ENCODE results near the gene PRPSAP1.

PRPSAP1 gene

DNA sequence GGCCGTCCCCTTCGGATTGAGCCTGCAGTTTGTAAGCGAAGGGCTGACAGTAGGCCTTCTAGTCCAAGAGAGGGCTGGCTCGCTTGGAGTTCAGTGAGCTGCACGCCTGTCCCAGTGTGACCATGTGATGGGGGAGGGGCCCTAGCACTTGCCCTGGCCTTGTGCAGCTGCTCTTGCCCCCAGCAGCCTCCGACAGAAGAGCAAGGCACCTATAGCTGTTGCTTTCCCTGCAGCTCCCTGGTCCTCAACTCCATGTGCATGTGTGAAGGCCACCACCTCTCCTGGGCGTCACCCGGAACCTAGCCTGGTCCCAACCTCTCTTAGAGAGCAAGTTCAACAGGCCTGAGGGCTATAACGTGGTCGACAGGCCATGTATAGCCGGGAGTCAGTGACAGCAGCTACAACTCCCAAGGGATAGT lies 36.3 kb upstream of the PRPSAP1 start:
- H3K9ac ChIP-seq (ENCODE audit: low read length in 2 of 2), result no peak overlapping the region
- peaks cover 0 to 5% of the 10 kb centered on the region in 2 donors for H3K27me3 ChIP-seq (ENCODE audit: control insufficient read depth in 1 of 2, insufficient read depth in 2 of 2, low read length in 2 of 2)
- no peaks in the 10 kb centered on the region for H3K9me3 ChIP-seq (ENCODE audit: control insufficient read depth in 2 of 2, low read length in 2 of 2)
- H3K36me3 ChIP-seq (ENCODE audit: control insufficient read depth in 2 of 2, insufficient read depth in 2 of 2, low read length in 2 of 2), result peaks cover 5 to 15% of the 10 kb centered on the region in 2 donors
- H3K4me3 ChIP-seq (ENCODE audit: low read length in 2 of 2), result no peak overlapping the region
- no peak overlapping the region for H3K27ac ChIP-seq (ENCODE audit: low read length)
- H3K4me1 ChIP-seq (ENCODE audit: control insufficient read depth, insufficient read depth, low read length), result peaks cover 18% of the 10 kb centered on the region

DNA sequence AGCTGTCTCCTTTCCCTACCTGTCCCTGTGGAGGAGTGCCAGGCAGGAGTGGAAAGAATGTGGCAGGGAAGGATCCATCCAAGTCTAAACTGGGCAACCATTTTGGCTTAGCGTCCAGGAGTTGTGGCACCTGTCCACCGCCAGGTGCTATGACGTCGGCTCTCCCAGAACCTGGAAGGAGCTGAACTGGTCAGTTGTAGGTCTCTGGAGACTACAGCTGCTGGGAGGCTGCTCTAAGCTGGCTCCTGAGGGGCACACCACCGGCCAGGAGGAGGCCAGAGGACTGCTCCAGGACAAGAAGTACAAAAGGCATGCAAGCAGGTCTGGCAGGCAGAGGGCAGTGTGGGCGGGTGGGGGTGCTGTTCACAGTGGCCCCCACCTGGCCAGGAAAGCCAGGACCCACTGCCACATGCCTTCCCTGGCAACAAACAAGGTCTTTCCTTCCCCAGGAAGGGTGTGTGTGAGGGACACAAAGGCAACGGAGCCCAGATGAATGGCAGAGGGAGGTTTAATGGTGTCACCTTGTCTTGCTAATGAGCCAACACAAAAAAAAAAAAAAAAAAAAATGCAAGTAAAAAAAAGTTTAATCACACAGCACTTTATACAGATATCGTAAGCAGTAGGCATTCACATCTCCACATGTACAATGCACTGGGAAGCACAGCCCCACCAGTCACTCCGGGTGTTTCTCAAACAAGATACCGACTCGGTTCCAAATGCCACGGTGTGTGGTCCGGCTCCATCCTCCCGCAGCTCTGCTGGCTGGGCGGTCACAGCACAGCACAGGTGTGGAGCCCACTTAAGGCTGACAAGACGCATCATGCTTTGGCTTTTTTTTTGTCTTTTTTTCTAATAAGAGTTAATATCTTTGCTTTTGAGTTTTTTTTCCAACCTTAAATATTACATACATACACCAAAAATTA lies 35.5 kb upstream of the PRPSAP1 start:
- Histone ChIP-seq H3K27ac (ENCODE audit: low read length) (no peak overlapping the region), H3K4me1 (ENCODE audit: control insufficient read depth, insufficient read depth, low read length) (peaks cover 26% of the 10 kb centered on the region), H3K36me3 (ENCODE audit: control insufficient read depth in 2 of 2, insufficient read depth in 2 of 2, low read length in 2 of 2) (peaks cover 5 to 14% of the 10 kb centered on the region in 2 donors), H3K9me3 (ENCODE audit: control insufficient read depth in 2 of 2, low read length in 2 of 2) (no peaks in the 10 kb centered on the region), H3K27me3 (ENCODE audit: control insufficient read depth in 1 of 2, insufficient read depth in 2 of 2, low read length in 2 of 2) (peaks cover 0 to 9% of the 10 kb centered on the region in 2 donors), H3K9ac (ENCODE audit: low read length in 2 of 2) (no peak overlapping the region), H3K4me3 (ENCODE audit: low read length in 2 of 2) (no peak overlapping the region)

DNA sequence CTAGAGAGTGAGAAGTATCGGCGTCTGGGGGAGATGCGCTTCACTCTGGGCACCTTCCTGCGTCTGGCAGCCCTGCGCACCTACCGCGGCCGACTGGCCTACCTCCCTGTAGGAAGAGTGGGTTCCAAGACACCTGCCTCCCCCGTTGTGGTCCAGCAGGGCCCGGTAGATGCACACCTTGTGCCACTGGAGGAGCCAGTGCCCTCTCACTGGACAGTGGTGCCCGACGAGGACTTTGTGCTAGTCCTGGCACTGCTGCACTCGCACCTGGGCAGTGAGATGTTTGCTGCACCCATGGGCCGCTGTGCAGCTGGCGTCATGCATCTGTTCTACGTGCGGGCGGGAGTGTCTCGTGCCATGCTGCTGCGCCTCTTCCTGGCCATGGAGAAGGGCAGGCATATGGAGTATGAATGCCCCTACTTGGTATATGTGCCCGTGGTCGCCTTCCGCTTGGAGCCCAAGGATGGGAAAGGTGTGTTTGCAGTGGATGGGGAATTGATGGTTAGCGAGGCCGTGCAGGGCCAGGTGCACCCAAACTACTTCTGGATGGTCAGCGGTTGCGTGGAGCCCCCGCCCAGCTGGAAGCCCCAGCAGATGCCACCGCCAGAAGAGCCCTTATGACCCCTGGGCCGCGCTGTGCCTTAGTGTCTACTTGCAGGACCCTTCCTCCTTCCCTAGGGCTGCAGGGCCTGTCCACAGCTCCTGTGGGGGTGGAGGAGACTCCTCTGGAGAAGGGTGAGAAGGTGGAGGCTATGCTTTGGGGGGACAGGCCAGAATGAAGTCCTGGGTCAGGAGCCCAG lies 33.5 kb upstream of the PRPSAP1 start:
- Histone ChIP-seq H3K9me3 (ENCODE audit: control insufficient read depth in 2 of 2, low read length in 2 of 2) (no peaks in the 10 kb centered on the region), H3K36me3 (ENCODE audit: control insufficient read depth in 2 of 2, insufficient read depth in 2 of 2, low read length in 2 of 2) (peaks cover 0 to 7% of the 10 kb centered on the region in 2 donors), H3K4me1 (ENCODE audit: control insufficient read depth, insufficient read depth, low read length) (peaks cover 43% of the 10 kb centered on the region), H3K27ac (ENCODE audit: low read length) (no peak overlapping the region), H3K27me3 (ENCODE audit: control insufficient read depth in 1 of 2, insufficient read depth in 2 of 2, low read length in 2 of 2) (peaks cover 0 to 27% of the 10 kb centered on the region in 2 donors), H3K9ac (ENCODE audit: low read length in 2 of 2) (no peak overlapping the region), H3K4me3 (ENCODE audit: low read length in 2 of 2) (no peak overlapping the region)

DNA sequence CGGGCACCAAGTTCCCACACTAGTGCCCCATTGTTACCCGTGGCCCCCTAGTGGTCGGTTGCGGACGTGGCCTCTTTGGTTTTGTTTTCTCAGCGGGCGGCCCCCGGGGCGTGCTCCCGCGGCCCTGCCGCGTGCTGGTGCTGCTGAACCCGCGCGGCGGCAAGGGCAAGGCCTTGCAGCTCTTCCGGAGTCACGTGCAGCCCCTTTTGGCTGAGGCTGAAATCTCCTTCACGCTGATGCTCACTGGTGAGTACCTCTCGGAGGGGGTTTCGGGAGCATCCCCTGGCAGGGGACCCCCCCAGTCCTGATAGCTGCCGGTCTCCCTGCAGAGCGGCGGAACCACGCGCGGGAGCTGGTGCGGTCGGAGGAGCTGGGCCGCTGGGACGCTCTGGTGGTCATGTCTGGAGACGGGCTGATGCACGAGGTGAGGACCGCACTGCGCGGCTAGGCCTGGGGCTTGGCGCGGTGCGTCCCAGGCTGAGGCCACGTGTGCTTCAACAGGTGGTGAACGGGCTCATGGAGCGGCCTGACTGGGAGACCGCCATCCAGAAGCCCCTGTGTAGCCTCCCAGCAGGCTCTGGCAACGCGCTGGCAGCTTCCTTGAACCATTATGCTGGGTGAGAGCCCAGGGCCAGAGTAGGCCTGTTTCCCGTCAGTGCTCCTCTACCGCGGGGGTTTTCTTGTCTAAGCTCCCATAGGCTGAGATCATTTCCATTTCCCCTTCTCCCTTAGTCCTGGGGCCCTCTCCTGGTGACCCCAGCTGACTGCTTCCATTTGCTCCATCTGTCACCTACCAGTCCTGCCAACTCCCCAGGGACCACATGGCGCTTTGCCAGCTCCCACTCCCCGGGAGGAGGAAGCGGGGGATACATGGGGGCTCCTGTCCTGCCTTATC lies 32.4 kb upstream of the PRPSAP1 start:
- peak overlapping the region; percentile 66 to 73 for H3K4me3 ChIP-seq (ENCODE audit: low read length in 2 of 2)
- peak overlapping the region in 1 of 2 donors; percentile 39 for H3K9ac ChIP-seq (ENCODE audit: low read length in 2 of 2)
- no peak overlapping the region for H3K27ac ChIP-seq (ENCODE audit: low read length)
- H3K4me1 ChIP-seq (ENCODE audit: control insufficient read depth, insufficient read depth, low read length), result peaks cover 43% of the 10 kb centered on the region
- peaks cover 0 to 3% of the 10 kb centered on the region in 2 donors for H3K36me3 ChIP-seq (ENCODE audit: control insufficient read depth in 2 of 2, insufficient read depth in 2 of 2, low read length in 2 of 2)
- H3K27me3 ChIP-seq (ENCODE audit: control insufficient read depth in 1 of 2, insufficient read depth in 2 of 2, low read length in 2 of 2), result peaks cover 3 to 28% of the 10 kb centered on the region in 2 donors
- H3K9me3 ChIP-seq (ENCODE audit: control insufficient read depth in 2 of 2, low read length in 2 of 2), result no peaks in the 10 kb centered on the region

DNA sequence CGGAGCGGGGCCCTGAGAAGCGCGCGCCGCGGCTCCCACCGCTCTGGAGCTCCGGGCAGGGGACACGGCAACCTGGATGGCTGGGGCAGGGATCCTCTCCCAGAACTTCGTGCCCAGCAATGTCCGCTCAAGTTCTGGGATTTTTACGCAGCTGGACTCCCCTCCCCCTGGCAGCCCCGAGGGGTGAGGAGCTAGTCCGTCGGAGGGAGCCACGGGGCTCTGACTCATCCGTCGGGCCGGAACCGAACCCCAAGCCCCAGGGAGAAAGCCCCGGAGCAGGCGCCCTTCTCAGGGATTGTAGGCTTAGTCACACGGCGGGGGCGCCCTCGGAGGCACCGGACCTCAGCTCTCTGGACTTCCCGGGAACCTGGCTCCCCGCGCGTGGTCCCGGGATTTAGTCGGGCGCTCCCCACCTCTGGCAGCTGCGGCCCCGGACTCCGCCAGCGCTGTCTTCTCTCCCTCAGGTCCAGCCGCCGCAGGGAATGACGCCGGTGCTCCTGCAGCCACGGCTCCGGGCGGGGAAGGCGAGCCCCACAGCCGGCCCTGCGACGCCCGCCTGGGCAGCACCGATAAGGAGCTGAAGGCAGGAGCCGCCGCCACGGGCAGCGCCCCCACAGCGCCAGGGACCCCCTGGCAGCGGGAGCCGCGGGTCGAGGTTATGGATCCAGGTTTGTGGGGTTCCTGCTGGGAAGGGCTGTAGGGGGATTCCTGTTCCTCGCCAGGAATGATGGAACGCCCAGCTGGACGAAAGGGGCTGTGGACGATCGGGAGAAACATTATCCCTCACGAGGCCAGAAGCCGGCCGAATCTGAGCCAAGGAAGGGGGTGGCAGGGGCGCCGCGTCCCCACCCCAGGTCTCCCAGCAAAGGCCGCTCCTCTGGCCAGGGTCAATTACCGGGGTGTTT lies 31.5 kb upstream of the PRPSAP1 start:
- H3K9ac ChIP-seq (ENCODE audit: low read length in 2 of 2), result peak overlapping the region; percentile 13 to 39
- peak overlapping the region; percentile 66 to 73 for H3K4me3 ChIP-seq (ENCODE audit: low read length in 2 of 2)
- H3K9me3 ChIP-seq (ENCODE audit: control insufficient read depth in 2 of 2, low read length in 2 of 2), result no peaks in the 10 kb centered on the region
- H3K4me1 ChIP-seq (ENCODE audit: control insufficient read depth, insufficient read depth, low read length), result peaks cover 43% of the 10 kb centered on the region
- H3K27me3 ChIP-seq (ENCODE audit: control insufficient read depth in 1 of 2, insufficient read depth in 2 of 2, low read length in 2 of 2), result peaks cover 5 to 28% of the 10 kb centered on the region in 2 donors
- H3K36me3 ChIP-seq (ENCODE audit: control insufficient read depth in 2 of 2, insufficient read depth in 2 of 2, low read length in 2 of 2), result no peaks in the 10 kb centered on the region
- no peak overlapping the region for H3K27ac ChIP-seq (ENCODE audit: low read length)

DNA sequence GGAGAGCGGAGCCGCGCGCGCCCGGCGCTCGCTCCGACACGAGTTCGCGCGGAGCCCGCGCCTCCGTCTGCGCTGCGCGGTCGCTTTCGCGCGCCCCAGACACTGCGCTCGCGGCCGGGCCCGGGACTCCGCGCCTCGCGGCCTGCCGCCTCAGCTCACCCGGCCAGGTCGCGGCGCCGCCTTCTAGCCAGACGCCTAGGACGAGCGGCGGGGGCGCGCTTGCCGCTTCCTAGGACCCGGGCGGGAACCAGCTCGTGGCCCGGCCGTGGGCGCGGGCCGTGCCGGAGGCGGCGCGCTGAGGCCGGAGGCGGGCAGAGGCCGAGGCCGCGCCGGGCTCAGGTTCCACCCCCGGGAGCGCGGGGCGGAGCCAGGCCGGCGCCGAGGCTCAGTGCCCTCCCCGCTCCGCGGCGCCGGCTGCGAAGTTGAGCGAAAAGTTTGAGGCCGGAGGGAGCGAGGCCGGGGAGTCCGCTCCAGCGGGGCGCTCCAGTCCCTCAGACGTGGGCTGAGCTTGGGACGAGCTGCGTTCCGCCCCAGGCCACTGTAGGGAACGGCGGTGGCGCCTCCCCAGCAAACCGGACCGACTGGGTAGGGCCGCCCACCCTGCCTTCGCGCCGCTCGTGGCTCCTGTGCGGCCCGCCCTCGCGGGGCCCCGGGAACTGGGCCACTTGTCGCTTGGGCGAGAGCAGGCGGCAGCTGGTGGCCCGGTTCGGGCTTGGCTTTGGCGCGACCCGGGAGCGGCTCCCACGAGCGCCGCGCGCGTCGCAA lies 30.7 kb upstream of the PRPSAP1 start, which contains the start of gene SPHK1:
SPHK1 (plus strand) TSS at position 388 of the 765 bp plus-strand sequence. CDS start 1,036 bp downstream, outside the sequence.
- Histone ChIP-seq H3K4me3 (ENCODE audit: low read length in 2 of 2) (peak within 1 kb of the TSS; percentile 66 to 73), H3K27ac (ENCODE audit: low read length) (no peak within 1 kb of the TSS), H3K27me3 (ENCODE audit: control insufficient read depth in 1 of 2, insufficient read depth in 2 of 2, low read length in 2 of 2) (peaks cover 7 to 28% of the 10 kb centered on the region in 2 donors), H3K9ac (ENCODE audit: low read length in 2 of 2) (peak within 1 kb of the TSS in 1 of 2 donors; percentile 59), H3K4me1 (ENCODE audit: control insufficient read depth, insufficient read depth, low read length) (peaks cover 43% of the 10 kb centered on the region), H3K36me3 (ENCODE audit: control insufficient read depth in 2 of 2, insufficient read depth in 2 of 2, low read length in 2 of 2) (no peaks in the 10 kb centered on the region), H3K9me3 (ENCODE audit: control insufficient read depth in 2 of 2, low read length in 2 of 2) (no peaks in the 10 kb centered on the region)

DNA sequence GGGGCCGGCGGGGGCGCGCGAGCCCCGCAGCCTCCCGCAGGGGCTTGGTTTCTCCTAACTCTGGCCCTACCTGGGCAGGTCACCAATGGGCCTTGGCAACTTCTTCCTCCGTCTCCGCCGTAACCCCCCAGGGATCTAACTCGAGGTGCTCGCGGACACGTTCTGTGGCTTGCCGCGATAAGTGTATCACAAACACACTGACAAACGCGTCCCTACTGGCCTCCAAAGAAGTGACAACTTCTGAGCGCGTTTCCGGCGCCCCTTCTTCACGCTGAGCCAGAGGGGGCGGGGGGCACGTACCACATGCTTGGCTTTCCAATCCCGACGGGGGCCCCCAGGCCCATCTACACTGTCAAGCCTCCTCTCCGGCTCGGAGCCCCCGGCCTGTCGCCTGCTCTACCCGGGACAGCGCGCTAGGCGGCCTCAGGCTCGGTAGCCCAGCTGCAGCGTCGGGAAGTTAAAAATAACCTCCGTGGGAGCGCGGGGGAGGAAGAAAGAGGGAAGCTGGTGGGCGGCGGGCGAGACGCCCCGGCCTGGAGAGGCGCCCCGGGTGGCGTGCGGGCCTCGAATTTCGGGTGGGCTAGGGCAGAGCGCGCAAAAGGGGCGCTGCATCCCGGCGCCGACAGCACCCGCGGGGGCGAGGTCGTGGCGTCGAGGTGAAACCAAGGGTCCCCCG lies 30.0 kb upstream of the PRPSAP1 start:
- peak overlapping the region; percentile 63 to 73 for H3K4me3 ChIP-seq (ENCODE audit: low read length in 2 of 2)
- H3K27me3 ChIP-seq (ENCODE audit: control insufficient read depth in 1 of 2, insufficient read depth in 2 of 2, low read length in 2 of 2), result peaks cover 7 to 28% of the 10 kb centered on the region in 2 donors
- no peaks in the 10 kb centered on the region for H3K36me3 ChIP-seq (ENCODE audit: control insufficient read depth in 2 of 2, insufficient read depth in 2 of 2, low read length in 2 of 2)
- H3K27ac ChIP-seq (ENCODE audit: low read length), result no peak overlapping the region
- no peaks in the 10 kb centered on the region for H3K9me3 ChIP-seq (ENCODE audit: control insufficient read depth in 2 of 2, low read length in 2 of 2)
- H3K4me1 ChIP-seq (ENCODE audit: control insufficient read depth, insufficient read depth, low read length), result peaks cover 43% of the 10 kb centered on the region
- H3K9ac ChIP-seq (ENCODE audit: low read length in 2 of 2), result peak overlapping the region in 1 of 2 donors; percentile 59

DNA sequence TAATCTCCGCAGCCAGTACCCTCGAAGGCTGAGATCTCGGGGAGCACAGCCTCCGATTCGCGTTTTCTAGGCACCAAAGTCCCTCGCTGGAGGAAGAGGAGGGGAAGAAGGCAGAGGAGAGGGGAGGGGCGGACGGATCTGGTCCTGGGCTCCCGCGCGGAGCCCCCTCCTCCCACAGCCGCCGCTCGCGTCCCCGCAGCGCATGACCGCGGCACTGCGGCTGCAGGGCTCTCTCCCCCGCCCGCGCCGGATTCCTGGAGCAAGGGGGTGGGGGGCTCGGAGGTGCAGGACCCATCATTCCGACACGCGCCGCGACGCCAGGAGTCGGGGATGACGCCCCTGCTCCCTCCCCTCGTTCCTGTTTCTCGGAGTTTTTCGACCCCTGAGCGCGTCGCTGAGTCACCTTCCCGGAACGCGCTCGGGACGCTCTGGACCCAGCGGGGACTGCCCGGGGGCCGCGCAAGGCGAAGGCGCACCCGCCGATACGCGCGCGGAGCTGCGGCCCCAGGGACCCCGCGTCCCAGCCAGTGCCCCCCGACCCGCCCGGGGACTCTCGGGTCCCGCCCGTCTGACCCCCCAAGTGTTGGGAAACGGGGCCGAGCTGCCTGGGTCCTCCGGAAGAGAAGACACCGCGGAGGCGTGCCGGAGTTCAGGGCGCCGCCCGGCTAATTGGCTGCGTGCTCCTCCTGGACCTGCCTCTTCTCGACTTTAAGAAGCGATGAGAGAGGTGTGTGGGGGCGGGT lies 29.3 kb upstream of the PRPSAP1 start:
- H3K27ac ChIP-seq (ENCODE audit: low read length), result no peak overlapping the region
- H3K27me3 ChIP-seq (ENCODE audit: control insufficient read depth in 1 of 2, insufficient read depth in 2 of 2, low read length in 2 of 2), result peaks cover 7 to 28% of the 10 kb centered on the region in 2 donors
- peak overlapping the region in 1 of 2 donors; percentile 59 for H3K9ac ChIP-seq (ENCODE audit: low read length in 2 of 2)
- no peaks in the 10 kb centered on the region for H3K36me3 ChIP-seq (ENCODE audit: control insufficient read depth in 2 of 2, insufficient read depth in 2 of 2, low read length in 2 of 2)
- no peaks in the 10 kb centered on the region for H3K9me3 ChIP-seq (ENCODE audit: control insufficient read depth in 2 of 2, low read length in 2 of 2)
- H3K4me1 ChIP-seq (ENCODE audit: control insufficient read depth, insufficient read depth, low read length), result peaks cover 43% of the 10 kb centered on the region
- H3K4me3 ChIP-seq (ENCODE audit: low read length in 2 of 2), result peak overlapping the region; percentile 63 to 73

All from stomach smooth muscle (tissue), 2 donors.